ENCODE data around the gene APOBEC2. TPM values are rescaled to one million over a fixed set of nuclear protein-coding genes. Genes with fewer than 3 reads are reported as not detected.

APOBEC2 gene
- total and polyA plus RNA-seq, 2 of the 13 experiments (the other 11 are each of a cell fraction or from before 2014, with no cell fraction given): 0.09 TPM; not detected in 1

DNA sequence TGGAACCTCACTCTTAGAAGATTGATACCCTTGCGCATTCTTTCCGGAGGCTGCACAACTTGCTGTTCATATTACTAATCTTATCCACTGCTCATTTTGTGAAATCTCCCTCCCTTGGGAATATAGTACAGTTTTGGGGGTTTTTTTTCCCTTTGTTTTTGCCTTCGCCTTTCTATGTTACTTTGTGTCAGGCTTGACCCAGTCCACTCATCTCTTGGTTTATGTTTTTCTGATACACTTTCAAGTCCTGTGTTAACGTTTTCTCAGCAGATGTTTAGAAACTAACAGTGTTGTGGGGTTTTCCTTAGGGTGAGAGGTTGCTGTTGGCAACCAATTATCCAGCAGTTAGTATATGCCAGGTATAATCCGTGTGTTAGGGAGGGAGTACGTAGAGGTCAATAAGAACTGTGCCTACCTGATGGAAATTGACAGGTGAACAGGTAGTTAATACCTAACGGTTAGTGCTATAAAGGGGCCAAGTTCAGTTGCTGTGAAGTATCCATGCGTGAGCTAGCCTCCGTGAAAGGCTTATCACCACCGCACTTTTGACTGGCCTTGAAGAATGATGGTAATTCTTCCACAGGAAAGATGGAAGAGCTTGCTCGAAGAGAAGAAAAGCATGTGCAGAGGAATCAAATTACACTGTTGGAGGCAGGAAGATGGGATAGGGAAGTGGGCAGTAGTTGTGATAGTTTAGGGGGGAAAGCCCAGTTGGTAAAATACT is 21.1 kb downstream of the APOBEC2 start (continued):
- TF ChIP-seq KLF12 (CRISPR knock-in tag; IDR thresholded peaks at IDR 0.05; ENCODE audit: borderline replicate concordance) (no peak), ZNF138 (CRISPR knock-in tag; IDR thresholded peaks at IDR 0.05; ENCODE audit: low read depth) (no peak), ZNF331 (CRISPR knock-in tag; IDR thresholded peaks at IDR 0.05) (no peak), SP4 (CRISPR knock-in tag; IDR thresholded peaks at IDR 0.05) (no peak), ZNF781 (CRISPR knock-in tag; IDR thresholded peaks at IDR 0.05; ENCODE audit: borderline replicate concordance, not compliant biosample characterization) (no peak), FOXA3 (CRISPR knock-in tag; IDR thresholded peaks at IDR 0.05) (peak; percentile 4; the same call in 1 of the 2 replicates), ZNF101 (CRISPR knock-in tag; IDR thresholded peaks at IDR 0.05; ENCODE audit: borderline replicate concordance, low read depth) (no peak), ZNF605 (CRISPR knock-in tag; IDR thresholded peaks at IDR 0.05) (no peak), ZNF598 (CRISPR knock-in tag; IDR thresholded peaks at IDR 0.05; ENCODE audit: borderline replicate concordance) (no peak), ZNF30 (CRISPR knock-in tag; IDR thresholded peaks at IDR 0.05) (no peak), ZNF567 (CRISPR knock-in tag; IDR thresholded peaks at IDR 0.05; ENCODE audit: borderline replicate concordance) (no peak), NFKB2 (CRISPR knock-in tag; IDR thresholded peaks at IDR 0.05; ENCODE audit: borderline replicate concordance) (no peak)
- TF ChIP-seq, protein P1, sequence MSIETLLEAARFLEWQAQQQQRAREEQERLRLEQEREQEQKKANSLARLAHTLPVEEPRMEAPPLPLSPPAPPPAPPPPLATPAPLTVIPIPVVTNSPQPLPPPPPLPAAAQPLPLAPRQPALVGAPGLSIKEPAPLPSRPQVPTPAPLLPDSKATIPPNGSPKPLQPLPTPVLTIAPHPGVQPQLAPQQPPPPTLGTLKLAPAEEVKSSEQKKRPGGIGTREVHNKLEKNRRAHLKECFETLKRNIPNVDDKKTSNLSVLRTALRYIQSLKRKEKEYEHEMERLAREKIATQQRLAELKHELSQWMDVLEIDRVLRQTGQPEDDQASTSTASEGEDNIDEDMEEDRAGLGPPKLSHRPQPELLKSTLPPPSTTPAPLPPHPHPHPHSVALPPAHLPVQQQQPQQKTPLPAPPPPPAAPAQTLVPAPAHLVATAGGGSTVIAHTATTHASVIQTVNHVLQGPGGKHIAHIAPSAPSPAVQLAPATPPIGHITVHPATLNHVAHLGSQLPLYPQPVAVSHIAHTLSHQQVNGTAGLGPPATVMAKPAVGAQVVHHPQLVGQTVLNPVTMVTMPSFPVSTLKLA (IDR thresholded peaks at IDR 0.05): no peak
- TF ChIP-seq, protein P2, sequence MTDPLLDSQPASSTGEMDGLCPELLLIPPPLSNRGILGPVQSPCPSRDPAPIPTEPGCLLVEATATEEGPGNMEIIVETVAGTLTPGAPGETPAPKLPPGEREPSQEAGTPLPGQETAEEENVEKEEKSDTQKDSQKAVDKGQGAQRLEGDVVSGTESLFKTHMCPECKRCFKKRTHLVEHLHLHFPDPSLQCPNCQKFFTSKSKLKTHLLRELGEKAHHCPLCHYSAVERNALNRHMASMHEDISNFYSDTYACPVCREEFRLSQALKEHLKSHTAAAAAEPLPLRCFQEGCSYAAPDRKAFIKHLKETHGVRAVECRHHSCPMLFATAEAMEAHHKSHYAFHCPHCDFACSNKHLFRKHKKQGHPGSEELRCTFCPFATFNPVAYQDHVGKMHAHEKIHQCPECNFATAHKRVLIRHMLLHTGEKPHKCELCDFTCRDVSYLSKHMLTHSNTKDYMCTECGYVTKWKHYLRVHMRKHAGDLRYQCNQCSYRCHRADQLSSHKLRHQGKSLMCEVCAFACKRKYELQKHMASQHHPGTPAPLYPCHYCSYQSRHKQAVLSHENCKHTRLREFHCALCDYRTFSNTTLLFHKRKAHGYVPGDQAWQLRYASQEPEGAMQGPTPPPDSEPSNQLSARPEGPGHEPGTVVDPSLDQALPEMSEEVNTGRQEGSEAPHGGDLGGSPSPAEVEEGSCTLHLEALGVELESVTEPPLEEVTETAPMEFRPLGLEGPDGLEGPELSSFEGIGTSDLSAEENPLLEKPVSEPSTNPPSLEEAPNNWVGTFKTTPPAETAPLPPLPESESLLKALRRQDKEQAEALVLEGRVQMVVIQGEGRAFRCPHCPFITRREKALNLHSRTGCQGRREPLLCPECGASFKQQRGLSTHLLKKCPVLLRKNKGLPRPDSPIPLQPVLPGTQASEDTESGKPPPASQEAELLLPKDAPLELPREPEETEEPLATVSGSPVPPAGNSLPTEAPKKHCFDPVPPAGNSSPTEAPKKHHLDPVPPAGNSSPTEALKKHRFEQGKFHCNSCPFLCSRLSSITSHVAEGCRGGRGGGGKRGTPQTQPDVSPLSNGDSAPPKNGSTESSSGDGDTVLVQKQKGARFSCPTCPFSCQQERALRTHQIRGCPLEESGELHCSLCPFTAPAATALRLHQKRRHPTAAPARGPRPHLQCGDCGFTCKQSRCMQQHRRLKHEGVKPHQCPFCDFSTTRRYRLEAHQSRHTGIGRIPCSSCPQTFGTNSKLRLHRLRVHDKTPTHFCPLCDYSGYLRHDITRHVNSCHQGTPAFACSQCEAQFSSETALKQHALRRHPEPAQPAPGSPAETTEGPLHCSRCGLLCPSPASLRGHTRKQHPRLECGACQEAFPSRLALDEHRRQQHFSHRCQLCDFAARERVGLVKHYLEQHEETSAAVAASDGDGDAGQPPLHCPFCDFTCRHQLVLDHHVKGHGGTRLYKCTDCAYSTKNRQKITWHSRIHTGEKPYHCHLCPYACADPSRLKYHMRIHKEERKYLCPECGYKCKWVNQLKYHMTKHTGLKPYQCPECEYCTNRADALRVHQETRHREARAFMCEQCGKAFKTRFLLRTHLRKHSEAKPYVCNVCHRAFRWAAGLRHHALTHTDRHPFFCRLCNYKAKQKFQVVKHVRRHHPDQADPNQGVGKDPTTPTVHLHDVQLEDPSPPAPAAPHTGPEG (CRISPR knock-in tag; IDR thresholded peaks at IDR 0.05): no peak
- TF ChIP-seq, protein P3, sequence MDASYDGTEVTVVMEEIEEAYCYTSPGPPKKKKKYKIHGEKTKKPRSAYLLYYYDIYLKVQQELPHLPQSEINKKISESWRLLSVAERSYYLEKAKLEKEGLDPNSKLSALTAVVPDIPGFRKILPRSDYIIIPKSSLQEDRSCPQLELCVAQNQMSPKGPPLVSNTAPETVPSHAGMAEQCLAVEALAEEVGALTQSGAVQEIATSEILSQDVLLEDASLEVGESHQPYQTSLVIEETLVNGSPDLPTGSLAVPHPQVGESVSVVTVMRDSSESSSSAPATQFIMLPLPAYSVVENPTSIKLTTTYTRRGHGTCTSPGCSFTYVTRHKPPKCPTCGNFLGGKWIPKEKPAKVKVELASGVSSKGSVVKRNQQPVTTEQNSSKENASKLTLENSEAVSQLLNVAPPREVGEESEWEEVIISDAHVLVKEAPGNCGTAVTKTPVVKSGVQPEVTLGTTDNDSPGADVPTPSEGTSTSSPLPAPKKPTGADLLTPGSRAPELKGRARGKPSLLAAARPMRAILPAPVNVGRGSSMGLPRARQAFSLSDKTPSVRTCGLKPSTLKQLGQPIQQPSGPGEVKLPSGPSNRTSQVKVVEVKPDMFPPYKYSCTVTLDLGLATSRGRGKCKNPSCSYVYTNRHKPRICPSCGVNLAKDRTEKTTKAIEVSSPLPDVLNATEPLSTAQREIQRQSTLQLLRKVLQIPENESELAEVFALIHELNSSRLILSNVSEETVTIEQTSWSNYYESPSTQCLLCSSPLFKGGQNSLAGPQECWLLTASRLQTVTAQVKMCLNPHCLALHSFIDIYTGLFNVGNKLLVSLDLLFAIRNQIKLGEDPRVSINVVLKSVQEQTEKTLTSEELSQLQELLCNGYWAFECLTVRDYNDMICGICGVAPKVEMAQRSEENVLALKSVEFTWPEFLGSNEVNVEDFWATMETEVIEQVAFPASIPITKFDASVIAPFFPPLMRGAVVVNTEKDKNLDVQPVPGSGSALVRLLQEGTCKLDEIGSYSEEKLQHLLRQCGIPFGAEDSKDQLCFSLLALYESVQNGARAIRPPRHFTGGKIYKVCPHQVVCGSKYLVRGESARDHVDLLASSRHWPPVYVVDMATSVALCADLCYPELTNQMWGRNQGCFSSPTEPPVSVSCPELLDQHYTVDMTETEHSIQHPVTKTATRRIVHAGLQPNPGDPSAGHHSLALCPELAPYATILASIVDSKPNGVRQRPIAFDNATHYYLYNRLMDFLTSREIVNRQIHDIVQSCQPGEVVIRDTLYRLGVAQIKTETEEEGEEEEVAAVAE (CRISPR knock-in tag; IDR thresholded peaks at IDR 0.05; ENCODE audit: borderline replicate concordance): no peak
- TF ChIP-seq, protein P4, sequence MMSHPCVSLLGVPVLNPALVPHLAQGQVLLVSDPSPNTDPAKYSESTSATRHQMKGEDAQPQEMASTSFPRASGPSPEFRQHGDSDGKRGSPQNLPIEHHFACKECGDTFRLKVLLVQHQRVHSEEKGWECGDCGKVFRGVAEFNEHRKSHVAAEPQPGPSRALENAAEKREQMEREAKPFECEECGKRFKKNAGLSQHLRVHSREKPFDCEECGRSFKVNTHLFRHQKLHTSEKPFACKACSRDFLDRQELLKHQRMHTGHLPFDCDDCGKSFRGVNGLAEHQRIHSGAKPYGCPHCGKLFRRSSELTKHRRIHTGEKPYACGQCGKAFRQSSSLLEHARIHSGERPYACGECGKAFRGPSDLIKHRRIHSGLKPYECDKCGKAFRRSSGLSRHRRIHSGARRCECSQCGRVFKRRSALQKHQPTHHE (CRISPR knock-in tag; IDR thresholded peaks at IDR 0.05; ENCODE audit: borderline replicate concordance): no peak
